HG03457 (cell line): ENCODE data around the gene CCL19.

Experiments
- ATAC-seq: cut with Tn5 transposase; IDR thresholded peaks from one replicate; pipeline ENCODE4 v1.9.1; 2021; ENCODE audit warnings: moderate number of reproducible peaks; ENCODE audit not compliant: unreplicated experiment

The CCL19 gene

DNA sequence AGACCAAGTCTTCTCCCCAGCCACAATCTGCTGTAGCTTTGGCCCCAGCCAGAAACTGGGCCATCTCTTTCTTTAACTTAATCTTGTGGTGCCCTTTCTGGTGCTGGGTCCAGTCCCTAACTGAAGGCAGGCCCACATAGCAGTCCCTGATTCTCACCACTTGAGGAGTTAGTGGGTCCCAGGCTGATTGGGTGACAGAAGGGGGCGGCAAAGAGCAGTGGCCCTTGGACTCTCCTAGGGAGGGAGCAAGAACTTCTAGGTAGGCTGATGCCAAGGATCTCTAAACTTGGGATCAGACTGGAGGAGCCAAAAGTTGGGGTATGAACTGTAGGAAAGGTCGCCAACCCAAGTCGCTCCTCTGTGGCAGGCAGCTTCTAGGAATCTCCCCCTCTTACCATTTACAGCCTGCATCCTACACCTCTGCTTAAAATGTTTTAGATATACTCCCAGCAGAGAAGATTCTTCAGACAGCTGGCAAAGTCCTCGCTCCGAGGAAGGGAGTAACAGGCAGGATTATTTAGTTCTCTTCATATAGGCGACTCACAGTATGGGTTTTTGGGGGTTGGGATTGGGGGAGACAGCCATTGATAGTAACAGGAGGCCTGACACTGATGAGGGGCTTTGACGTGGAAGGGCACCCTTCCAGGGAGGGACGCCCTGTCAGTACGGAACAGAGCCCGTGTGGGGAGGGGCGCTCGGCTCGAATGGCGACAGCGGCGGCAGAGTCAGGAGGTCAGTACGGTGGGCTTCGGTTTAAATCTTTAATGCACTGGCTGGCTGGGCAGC, 26.6 kb downstream of the CCL19 start:
- no peak for ATAC-seq

GRCh38 chr9:34663303-34663605, 27.8 kb downstream of the CCL19 start:
- no peak for ATAC-seq

GRCh38 chr9:34662526-34663302, 28.4 kb downstream of the CCL19 start, which contains the start of gene CCL27:
TSS of gene CCL27 (minus strand) at chr9:34662657. CDS start at chr9:34662633, 24 bp downstream.
- ATAC-seq = no peak

DNA sequence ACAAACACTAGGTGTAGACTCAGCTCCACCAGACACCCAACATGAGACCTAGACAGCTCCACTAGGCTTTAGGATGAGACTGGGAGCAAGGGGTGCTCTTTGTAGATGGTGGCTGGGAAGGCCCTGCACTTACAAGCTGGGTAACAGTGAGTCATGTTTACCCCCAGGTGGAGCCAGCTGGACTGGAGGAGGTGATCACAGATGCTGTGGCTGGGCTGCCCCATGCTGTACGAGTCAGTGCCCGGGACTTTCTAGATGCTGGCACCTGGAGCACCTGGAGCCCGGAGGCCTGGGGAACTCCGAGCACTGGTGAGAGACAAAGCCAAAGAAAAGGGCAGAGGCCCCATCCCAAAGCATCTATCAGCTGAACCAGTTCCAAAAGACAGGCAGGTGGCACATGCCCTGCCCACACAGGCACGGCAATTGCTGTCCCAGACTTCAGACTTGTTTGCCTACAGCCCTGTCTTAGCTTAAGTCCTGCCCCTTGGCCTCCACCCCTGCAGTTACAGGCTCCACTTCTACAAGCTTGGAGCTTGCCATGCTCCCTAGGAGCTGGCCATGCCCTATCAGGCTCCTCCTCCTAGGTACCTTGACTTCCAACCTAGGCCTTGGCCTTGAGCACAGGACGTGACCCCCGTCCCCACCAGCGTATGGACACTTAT, 31.4 kb downstream of the CCL19 start:
- ATAC-seq = no peak

GRCh38 chr9:34658461-34658860, 32.6 kb downstream of the CCL19 start:
- ATAC-seq = no peak

DNA sequence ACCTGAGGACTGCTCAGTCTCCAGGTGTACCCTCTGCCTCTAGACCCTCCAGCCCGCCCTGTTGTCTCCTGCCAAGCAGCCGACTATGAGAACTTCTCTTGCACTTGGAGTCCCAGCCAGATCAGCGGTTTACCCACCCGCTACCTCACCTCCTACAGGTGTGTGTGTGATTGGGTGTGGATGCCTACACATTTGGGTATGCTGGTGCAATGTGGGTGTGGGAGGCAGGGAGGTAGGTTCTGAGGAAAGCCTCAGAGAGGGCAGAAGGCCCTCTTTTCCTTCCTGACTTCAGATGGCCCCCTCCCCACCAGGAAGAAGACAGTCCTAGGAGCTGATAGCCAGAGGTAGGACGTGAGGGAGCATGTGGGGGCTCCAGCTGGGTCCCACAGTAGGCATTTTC, 34.1 kb downstream of the CCL19 start:
- ATAC-seq = no peak

DNA sequence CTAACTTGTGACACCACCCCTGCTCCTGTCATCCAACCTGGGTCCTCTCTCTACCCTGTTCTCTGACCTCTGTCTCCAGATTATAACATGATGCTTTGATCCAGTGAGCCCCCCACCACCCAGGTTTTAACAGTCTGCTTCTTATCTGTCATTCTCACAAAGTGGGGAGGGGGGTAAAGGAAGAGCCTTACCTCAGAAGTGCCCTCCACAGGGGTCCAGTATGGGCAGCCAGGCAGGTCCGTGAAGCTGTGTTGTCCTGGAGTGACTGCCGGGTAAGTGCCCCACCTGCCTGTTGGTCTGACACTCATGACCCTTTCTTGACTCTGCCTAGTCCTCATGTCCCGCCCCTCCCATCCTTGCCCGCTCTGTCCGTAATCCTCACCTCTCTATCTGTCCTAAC, 35.7 kb downstream of the CCL19 start:
- ATAC-seq = no peak

- ATAC-seq = no peak
Observed at GRCh38 chr9:34654323-34655051, 36.6 kb downstream of the CCL19 start.

DNA sequence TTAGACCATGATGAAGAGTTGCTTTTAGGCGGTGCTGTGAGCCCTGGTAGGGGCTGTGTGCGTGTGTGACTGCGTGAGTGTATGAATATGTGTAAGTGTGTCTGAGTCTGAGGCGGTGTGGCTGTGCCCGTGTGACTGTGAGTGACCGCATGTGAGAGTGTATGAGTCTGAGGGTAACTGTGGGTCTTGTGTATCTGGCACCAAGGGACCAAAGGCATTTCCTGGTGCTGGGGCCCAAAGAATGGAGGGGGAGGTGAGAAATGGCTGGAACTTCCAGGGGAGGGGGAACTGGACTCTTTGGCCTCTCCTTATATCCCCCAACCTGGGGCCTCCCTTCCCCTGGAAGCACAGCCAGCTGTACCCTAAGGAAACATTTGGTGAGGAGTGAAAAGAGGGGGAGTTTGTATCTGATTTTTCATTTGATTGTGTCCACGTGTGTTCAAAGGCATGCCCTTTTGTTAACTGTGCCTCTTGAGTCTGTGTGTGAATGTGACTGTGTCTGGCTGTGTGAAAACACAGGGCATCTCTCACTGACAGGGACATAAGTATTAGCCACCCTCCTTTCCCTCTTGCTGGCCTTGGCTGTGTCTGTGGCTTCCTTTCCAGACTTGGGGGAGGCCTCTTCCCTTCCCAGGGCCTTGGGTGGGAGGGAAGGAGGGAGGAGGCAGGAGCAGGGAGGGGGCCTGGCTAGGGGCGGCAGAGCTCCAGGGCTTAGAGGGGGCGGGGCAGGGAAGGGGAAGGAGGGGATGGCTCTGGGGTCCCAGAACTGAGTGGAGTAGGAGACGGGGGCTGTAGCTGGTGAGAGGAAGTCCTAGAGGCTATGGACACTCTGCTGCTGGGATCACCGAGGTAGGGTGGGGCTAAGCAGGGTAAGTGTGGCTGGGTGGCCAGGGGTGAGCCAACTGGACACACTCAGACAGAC, 37.7 kb downstream of the CCL19 start:
- no peak for ATAC-seq

GRCh38 chr9:34652602-34653000, 38.5 kb downstream of the CCL19 start:
- ATAC-seq = no peak

GRCh38 chr9:34651876-34652601, 39.0 kb downstream of the CCL19 start, which contains the start of gene IL11RA:
TSS of gene IL11RA (plus strand) at chr9:34652185. CDS start at chr9:34655218, 3,033 bp downstream.
- no peak for ATAC-seq

GRCh38 chr9:34651321-34651720, 39.8 kb downstream of the CCL19 start:
- ATAC-seq = no peak

GRCh38 chr9:34650816-34651215, 40.3 kb downstream of the CCL19 start:
- no peak for ATAC-seq

GRCh38 chr9:34648673-34649072, 42.4 kb downstream of the CCL19 start:
- ATAC-seq = no peak

GRCh38 chr9:34647651-34648050, 43.4 kb downstream of the CCL19 start:
- no peak for ATAC-seq

- ATAC-seq = no peak
Observed at GRCh38 chr9:34647084-34647403, 44.0 kb downstream of the CCL19 start.

DNA sequence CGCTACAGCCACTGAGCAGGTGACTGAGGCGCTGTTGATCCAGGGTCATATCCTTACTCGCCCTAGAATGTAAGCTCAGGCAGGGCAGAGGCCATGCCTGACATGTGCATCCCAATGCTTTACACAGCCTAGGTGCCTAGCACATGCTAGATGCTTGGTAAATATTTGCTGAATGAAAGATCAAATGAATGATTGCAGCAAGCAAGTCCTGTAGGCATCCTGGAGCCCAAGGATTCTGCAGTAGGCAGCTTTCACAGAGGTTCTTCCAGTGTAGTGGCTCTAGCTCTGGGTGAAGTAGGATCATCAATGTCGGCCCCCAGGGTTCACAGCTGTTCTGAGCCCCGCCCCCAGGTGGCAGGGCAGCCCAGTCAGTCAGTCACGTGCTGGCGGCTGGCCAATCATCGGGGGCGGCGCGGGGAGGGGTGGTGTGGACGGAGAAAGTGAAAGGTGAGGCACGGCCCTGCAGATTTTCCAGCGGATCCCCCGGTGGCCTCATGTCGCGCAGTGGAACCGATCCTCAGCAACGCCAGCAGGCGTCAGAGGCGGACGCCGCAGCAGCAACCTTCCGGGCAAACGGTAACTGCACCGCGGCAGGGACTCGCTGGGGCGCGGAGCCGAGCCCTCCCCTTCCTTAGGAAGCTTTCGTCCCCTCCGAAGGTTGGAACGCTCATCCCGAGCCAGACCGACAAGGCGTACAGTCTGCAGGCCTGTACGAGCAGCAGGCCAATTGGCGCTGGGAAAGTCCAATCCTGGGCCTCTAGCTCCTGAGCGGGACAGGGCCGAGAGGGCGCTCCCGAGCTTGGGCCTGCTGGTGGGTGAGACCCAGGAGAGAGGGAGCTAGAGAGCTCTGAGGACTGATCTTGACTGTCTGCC, 44.6 kb downstream of the CCL19 start, which contains the start of gene GALT:
Gene GALT, plus strand, starts transcription at position 465 of the 873 bp plus-strand sequence. Its CDS starts 30 bp downstream, at position 495.
- ATAC-seq = peak; percentile 64

DNA sequence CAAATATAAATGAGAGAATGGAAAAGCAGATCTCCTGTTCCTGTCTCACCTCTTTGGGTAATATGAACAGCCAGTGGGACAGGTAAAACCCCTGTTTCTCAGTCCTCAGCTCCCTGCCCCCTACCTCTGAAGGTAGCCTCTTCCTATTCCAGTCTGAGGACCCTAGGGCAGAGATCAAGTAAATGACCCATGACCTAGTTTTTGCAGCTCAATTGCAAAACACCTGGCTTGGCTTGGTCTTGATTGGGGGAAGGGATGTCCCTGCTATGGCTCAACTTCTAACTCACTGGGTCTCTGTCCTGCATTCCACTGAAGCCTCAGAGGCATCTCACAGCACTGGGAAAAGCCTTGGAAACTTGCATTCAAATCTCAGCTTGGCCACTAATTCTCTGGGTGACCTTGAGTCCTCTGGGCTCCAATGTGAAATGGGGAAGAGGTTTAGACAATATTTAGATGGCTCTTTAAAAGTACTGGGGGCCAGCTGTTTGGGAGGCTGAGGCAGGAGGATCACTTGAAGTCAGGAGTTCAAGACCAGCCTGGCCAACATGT, 46.2 kb downstream of the CCL19 start:
- ATAC-seq = no peak
